Globus pallidus (tissue), 1 donor: Measurements from ENCODE around the gene DCTPP1.

Experiments used
- DNase-seq: peaks from one replicate; pipeline ENCODE4 v3.0.0-alpha.2; 2015; ENCODE audit warnings: low spot score

The DCTPP1 gene

GRCh38 chr16:30447512-30448226 lies 17.8 kb upstream of the DCTPP1 start:
- no peak for DNase-seq

GRCh38 chr16:30446203-30446595 lies 16.4 kb upstream of the DCTPP1 start:
- no peak for DNase-seq

DNA sequence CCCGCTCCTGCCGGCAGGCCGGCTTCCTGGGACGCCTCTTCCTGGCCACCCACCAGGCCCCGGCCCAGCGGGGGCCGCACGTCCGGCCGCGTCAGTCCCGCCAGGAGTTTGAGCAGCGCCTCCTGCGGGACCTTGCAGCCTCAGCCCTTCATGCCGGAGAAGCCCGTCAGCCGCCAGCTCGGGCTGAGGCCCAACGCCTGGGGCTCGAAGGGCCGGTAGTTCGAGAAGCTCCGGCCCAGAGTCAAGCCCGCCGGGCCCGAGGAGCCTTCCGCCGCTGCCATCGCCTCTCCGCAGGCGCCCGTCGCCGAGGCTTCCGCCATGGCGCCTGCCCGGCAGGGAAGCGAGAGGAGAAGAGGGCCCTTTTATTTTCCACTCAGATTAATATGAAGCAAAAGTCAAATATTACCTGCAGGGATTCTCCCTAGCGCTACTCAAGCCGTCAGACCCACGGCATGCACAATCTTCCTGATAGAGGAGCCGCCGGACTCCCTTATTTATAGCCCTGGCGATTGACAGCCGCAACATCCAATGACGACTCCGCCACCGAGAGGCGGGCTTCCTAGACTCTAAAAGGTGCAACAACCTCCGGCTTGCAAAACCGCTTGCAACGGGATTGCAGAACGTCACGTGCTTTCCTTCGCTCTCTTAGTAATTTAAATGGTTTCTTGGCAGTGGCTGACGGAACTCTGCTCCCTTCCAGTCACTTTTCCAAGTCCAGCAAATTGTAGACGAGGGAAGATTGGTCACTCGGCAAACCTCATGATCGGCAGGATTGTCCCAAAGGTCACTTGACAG lies 15.8 kb upstream of the DCTPP1 start, which contains the start of gene SEPHS2:
Gene SEPHS2, minus strand, starts transcription at position 467 of the 795 bp plus-strand sequence. Its CDS starts 147 bp downstream, at position 320.
- peak; percentile 94 for DNase-seq

- DNase-seq = no peak
Measured at GRCh38 chr16:30445149-30445407, 15.2 kb upstream of the DCTPP1 start.

DNA sequence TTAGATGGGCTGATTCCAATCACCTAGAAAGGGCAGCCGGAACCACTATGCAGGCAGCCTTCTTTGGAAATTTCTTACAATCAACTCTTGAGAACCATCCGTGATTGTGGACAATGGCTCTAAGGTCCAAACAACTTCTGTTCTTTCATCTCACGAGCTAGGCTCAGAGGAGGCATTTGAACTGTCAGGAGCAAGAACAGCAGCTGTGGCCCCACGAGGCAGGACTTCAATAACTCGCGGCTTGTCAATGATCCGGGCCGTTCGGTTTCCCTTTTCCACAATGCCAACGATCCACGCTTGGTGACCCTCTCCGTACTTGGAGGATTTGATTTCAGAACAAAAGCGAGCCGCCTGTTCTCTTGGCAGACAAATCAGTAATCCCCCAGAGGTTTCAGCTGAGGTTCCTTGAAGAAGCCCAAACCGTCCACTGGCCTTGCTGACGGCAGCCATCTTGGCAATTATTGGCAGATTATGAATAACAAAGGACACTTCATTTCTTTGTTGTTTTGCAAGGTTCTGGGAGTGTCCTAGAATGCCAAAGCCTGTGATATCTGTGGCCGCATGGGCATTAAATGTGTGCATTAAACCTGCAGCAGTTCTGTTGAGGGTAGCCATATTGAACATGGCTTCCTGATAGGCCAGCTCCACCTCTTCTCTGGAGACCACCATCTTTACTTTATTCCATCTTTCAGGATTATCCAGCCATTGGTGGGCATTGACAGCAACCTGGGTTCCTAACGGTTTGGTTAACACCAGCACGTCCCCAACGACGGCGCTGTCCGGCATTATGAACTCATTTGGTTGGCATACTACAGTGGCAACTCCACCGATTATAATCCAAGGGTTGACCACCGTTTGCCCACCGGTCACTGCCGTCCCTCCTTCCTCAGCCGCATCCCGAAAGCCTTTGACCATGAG lies 14.7 kb upstream of the DCTPP1 start:
- no peak for DNase-seq

DNA sequence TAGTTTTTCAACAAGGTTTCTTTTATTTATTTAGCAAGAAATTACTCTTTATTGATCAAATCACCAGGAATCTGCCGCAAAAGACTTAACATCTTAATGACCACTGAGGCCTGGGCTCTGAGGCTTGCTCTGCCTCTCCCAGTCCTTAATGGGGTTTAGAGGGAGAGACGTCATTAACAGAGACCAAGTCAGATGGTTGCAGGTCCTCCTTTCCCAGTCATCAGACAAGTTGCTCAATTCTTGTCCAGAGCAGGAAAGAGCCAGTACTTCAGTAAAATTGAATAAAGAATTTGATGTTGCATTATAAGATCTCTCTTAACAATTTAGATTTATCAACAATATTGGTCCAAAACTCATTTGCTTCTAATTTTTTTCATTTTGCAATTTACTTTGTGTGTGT lies 13.8 kb upstream of the DCTPP1 start:
- DNase-seq = no peak

- DNase-seq = no peak
Measured at GRCh38 chr16:30439720-30440348, 10.0 kb upstream of the DCTPP1 start.

DNA sequence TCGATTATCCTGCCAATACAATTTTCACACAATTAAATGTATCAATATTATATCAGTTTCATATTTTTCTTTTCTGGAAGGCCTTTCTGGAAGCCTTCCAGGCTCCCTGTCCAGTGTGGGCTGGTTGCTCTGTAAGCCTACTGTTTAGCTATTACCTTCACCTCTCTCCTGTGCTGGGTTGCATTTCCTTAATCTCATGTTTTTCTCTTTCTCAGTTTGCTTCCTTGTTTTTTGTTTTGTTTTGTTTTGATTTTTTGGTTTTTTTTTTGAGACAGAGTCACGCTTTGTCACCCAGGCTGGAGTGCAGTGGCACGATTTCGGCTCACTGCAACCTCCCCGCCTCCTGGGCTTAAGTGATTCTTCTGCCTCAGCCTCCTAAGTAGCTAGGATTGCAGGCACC lies 9.0 kb upstream of the DCTPP1 start:
- DNase-seq = no peak

GRCh38 chr16:30437511-30438046 lies 7.7 kb upstream of the DCTPP1 start:
- no peak for DNase-seq

GRCh38 chr16:30434852-30435251 lies 5.0 kb upstream of the DCTPP1 start:
- no peak for DNase-seq

DNA sequence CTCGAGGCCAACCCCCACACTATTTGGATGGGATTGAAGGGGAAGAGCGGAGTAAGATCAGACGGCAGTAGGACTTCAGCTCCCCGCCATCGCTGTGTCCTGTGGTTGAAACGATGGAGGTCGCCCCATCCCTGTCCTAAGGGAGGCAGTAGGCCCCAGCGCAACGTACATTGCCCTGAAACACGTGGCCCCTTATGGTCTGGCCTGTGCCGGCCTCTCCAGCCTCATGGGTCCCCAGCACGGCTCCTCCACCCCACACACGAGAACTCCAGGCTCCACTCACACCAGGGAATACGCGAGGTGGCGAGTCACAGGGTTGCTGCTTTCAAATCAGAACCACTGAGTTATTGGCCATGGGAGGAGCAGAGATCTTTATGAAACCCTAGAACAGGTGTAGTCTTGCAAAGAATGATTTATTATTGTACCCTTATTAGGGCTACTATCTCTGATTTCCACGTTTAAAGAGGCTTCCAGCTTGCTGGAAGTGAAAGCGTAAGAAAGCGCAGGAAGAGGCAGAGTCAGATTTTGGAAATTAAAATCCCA lies 669 bp upstream of the DCTPP1 start:
- no peak for DNase-seq

DNA sequence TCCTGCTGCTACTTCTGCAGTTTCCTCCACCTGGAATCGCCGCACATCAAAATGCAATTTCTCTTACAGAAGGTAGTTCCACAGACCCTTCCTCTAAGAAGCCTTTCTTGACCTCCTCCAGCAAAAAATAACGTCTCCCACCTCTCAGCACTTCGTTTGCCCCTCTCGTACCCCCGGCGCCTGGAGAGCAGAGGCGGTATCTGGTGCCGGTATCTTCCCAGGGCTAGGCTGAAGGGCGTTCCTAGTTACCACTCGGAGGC lies 482 bp downstream of the DCTPP1 start:
- DNase-seq = no peak

DNA sequence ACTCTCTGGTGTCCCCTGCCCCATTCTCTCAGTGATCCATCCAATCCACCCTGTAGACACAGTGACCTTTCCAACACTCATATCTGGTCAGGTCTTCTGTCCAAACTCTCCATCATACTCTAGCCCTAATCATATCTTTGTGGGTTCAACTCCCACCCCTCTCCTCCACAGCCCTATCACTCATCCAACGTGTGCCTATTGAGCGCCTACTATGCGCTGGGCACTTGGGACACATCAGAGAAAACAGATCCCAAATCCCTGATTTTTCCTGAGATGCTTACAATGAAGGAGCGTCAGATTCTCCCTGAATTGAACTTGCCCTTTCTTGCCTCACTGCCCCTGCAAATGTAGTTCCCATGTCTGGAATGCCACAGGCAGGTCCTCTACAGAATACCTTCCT lies 1.8 kb downstream of the DCTPP1 start:
- no peak for DNase-seq

DNA sequence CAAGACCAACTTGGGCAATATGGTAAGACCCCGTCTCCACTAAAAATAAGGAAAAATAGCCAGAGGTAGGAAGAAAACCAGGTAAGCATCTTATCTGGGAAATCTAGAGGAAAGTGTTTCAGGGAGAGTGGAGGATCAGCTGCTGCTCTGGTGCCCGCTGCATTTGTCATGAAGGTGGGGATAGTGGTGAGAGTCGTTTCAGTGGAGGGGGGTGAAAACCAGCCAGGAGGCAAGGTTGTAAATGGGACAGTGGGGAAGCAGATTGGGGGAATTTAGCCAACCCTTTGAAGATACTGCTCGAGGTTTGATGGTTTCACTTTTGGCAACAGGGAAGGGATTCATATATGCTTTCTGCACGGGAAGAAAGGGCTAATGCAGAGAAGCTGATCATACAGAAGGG lies 8.8 kb downstream of the DCTPP1 start:
- DNase-seq = no peak

- no peak for DNase-seq
Measured at GRCh38 chr16:30418350-30419181, 11.3 kb downstream of the DCTPP1 start.

- DNase-seq = peak; percentile 69
Measured at GRCh38 chr16:30417529-30418349, 12.1 kb downstream of the DCTPP1 start.

DNA sequence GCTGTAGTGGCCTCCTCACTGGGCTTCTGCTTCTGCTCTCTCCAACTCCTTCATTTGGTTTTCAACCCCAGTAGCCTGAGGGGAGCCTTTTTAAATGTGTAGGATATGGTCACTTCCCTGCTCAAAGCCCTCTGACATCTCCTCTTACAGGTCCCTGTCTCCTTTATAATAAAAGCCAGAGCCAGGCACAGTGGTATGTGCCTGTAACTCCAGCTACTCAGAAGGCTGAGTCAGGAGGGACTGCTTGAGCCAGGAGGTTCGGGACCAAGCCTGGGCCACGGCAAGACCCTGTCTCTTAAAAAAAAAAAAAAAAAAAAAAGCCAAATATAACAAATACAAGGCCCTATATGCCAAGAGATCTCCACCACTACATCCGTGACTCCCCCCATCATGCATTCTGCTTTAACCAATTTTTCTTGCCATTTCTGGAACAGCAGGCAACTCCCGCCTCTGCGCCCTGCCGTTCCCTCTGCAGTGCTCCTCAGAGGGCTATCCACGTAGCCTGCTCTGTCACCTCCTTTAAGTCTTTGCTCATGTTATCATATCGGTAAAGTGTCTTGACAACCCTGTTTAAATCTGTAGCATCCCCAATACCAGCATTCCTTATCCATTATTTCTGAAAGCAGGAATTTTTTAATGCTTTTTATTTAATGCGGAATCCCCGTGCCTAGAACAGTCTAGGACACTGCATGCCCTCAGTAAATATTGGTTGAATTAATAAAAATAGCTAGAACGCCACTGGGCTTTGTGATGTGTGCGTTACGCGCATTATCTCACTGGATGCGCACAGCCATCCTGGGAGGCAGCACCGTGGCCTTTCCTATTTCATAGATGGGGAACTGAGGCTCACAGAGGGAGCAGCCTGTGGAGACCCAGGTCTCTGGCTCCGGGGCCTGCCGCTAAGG lies 13.0 kb downstream of the DCTPP1 start:
- DNase-seq = no peak

- DNase-seq = no peak
Measured at GRCh38 chr16:30416047-30416603, 13.7 kb downstream of the DCTPP1 start.

DNA sequence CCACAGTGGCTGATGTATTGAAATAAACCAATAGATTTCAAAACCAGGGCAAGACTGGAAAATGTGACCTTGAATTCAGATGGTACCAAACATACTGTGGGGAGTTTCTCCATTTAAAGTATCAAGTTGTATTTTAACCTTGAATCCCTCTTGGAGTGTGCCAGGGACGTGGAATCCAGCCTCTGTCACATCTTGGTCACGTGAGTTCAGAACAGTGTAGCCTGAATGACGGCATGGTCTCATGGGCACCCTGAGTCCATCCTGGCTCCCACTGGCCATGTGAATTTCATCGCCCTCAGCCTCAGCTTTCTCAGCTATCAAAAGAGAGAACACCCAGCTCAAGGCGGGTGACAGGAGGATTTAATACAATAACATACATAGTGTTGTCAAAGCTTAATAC lies 15.7 kb downstream of the DCTPP1 start:
- no peak for DNase-seq
